Measurements from ENCODE around the gene CPNE2.

DNA sequence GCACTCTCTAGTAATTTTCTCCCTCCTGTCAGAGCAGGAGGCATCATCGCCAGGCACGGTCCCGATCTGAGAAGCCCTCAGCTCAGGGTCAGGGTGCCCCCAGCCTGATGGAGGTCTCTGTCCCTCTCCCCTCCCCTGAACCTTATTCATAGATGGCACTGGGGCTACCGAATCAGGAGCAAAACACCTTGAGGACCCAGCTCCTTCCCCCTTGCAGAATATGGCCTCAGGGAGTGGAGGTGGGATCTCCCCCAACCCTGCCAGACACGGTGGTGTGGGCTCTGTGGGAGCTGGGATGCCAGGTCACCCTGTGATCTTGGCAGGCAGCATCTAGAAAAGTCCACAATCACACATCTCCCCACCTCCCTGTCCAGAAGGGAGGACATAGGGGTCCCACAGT lies 2.5 kb downstream of the CPNE2 start:
- TF ChIP-seq, protein P1, sequence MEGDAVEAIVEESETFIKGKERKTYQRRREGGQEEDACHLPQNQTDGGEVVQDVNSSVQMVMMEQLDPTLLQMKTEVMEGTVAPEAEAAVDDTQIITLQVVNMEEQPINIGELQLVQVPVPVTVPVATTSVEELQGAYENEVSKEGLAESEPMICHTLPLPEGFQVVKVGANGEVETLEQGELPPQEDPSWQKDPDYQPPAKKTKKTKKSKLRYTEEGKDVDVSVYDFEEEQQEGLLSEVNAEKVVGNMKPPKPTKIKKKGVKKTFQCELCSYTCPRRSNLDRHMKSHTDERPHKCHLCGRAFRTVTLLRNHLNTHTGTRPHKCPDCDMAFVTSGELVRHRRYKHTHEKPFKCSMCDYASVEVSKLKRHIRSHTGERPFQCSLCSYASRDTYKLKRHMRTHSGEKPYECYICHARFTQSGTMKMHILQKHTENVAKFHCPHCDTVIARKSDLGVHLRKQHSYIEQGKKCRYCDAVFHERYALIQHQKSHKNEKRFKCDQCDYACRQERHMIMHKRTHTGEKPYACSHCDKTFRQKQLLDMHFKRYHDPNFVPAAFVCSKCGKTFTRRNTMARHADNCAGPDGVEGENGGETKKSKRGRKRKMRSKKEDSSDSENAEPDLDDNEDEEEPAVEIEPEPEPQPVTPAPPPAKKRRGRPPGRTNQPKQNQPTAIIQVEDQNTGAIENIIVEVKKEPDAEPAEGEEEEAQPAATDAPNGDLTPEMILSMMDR (conservative IDR thresholded peaks at IDR 0.05) = no peak
- TF ChIP-seq ZFX (IDR thresholded peaks at IDR 0.05) = no peak
